ENCODE data around the gene PARP6.

PARP6 gene

GRCh38 chr15:72229947-72230196 lies 42.5 kb downstream of the PARP6 start:
- Histone ChIP-seq H3K4me1 (ENCODE audit: insufficient read depth, low read length) (peaks cover 46% of the 10 kb centered on the region), H3K9me3 (ENCODE audit: low read length) (no peaks in the 10 kb centered on the region), H3K27ac (ENCODE audit: low read depth, low read length) (peak overlapping the region; percentile 98), H3K36me3 (ENCODE audit: insufficient read depth, low read length) (no peaks in the 10 kb centered on the region), H3K4me3 (ENCODE audit: low read depth in 1 of 2, low read length in 2 of 2) (peak overlapping the region; percentile 86 to 91), H3K27me3 (ENCODE audit: control insufficient read depth in 1 of 2, insufficient read depth in 2 of 2, low read length in 2 of 2) (no peaks in the 10 kb centered on the region), H3K9ac (ENCODE audit: low read length) (peak overlapping the region; percentile 81)

GRCh38 chr15:72229076-72229946 lies 43.0 kb downstream of the PARP6 start:
- peak overlapping the region; percentile 81 for H3K9ac ChIP-seq (ENCODE audit: low read length)
- H3K27ac ChIP-seq (ENCODE audit: low read depth, low read length) = peak overlapping the region; percentile 98
- no peaks in the 10 kb centered on the region for H3K36me3 ChIP-seq (ENCODE audit: insufficient read depth, low read length)
- H3K9me3 ChIP-seq (ENCODE audit: low read length) = no peaks in the 10 kb centered on the region
- H3K4me3 ChIP-seq (ENCODE audit: low read depth in 1 of 2, low read length in 2 of 2) = peak overlapping the region; percentile 86 to 91
- no peaks in the 10 kb centered on the region for H3K27me3 ChIP-seq (ENCODE audit: control insufficient read depth in 1 of 2, insufficient read depth in 2 of 2, low read length in 2 of 2)
- peaks cover 46% of the 10 kb centered on the region for H3K4me1 ChIP-seq (ENCODE audit: insufficient read depth, low read length)

GRCh38 chr15:72227720-72228119 lies 44.6 kb downstream of the PARP6 start:
- Histone ChIP-seq H3K4me3 (ENCODE audit: low read depth in 1 of 2, low read length in 2 of 2) (no peak overlapping the region), H3K36me3 (ENCODE audit: insufficient read depth, low read length) (no peaks in the 10 kb centered on the region), H3K4me1 (ENCODE audit: insufficient read depth, low read length) (peaks cover 47% of the 10 kb centered on the region), H3K9me3 (ENCODE audit: low read length) (no peaks in the 10 kb centered on the region), H3K27me3 (ENCODE audit: control insufficient read depth in 1 of 2, insufficient read depth in 2 of 2, low read length in 2 of 2) (no peaks in the 10 kb centered on the region), H3K27ac (ENCODE audit: low read depth, low read length) (no peak overlapping the region), H3K9ac (ENCODE audit: low read length) (no peak overlapping the region)

GRCh38 chr15:72227192-72227586 lies 45.2 kb downstream of the PARP6 start:
- Histone ChIP-seq H3K4me3 (ENCODE audit: low read depth in 1 of 2, low read length in 2 of 2) (no peak overlapping the region), H3K4me1 (ENCODE audit: insufficient read depth, low read length) (peaks cover 50% of the 10 kb centered on the region), H3K9ac (ENCODE audit: low read length) (no peak overlapping the region), H3K27me3 (ENCODE audit: control insufficient read depth in 1 of 2, insufficient read depth in 2 of 2, low read length in 2 of 2) (no peaks in the 10 kb centered on the region), H3K9me3 (ENCODE audit: low read length) (no peaks in the 10 kb centered on the region), H3K36me3 (ENCODE audit: insufficient read depth, low read length) (no peaks in the 10 kb centered on the region), H3K27ac (ENCODE audit: low read depth, low read length) (peak overlapping the region; percentile 55)

- Histone ChIP-seq H3K27me3 (ENCODE audit: control insufficient read depth in 1 of 2, insufficient read depth in 2 of 2, low read length in 2 of 2) (no peaks in the 10 kb centered on the region), H3K9me3 (ENCODE audit: low read length) (no peaks in the 10 kb centered on the region), H3K9ac (ENCODE audit: low read length) (no peak overlapping the region), H3K36me3 (ENCODE audit: insufficient read depth, low read length) (peaks cover 8% of the 10 kb centered on the region), H3K27ac (ENCODE audit: low read depth, low read length) (no peak overlapping the region), H3K4me1 (ENCODE audit: insufficient read depth, low read length) (peaks cover 34% of the 10 kb centered on the region), H3K4me3 (ENCODE audit: low read depth in 1 of 2, low read length in 2 of 2) (no peak overlapping the region)
Observed at GRCh38 chr15:72223278-72223677, 49.1 kb downstream of the PARP6 start.

- Histone ChIP-seq H3K36me3 (ENCODE audit: insufficient read depth, low read length) (peaks cover 13% of the 10 kb centered on the region), H3K4me3 (ENCODE audit: low read depth in 1 of 2, low read length in 2 of 2) (no peak overlapping the region), H3K27me3 (ENCODE audit: control insufficient read depth in 1 of 2, insufficient read depth in 2 of 2, low read length in 2 of 2) (no peaks in the 10 kb centered on the region), H3K9me3 (ENCODE audit: low read length) (no peaks in the 10 kb centered on the region), H3K27ac (ENCODE audit: low read depth, low read length) (peak overlapping the region; percentile 32), H3K9ac (ENCODE audit: low read length) (no peak overlapping the region), H3K4me1 (ENCODE audit: insufficient read depth, low read length) (peaks cover 27% of the 10 kb centered on the region)
Observed at GRCh38 chr15:72222393-72222792, 50.0 kb downstream of the PARP6 start.

GRCh38 chr15:72220687-72221086 lies 51.7 kb downstream of the PARP6 start:
- Histone ChIP-seq H3K27me3 (ENCODE audit: control insufficient read depth in 1 of 2, insufficient read depth in 2 of 2, low read length in 2 of 2) (no peaks in the 10 kb centered on the region), H3K9me3 (ENCODE audit: low read length) (no peaks in the 10 kb centered on the region), H3K36me3 (ENCODE audit: insufficient read depth, low read length) (peaks cover 30% of the 10 kb centered on the region), H3K9ac (ENCODE audit: low read length) (no peak overlapping the region), H3K4me1 (ENCODE audit: insufficient read depth, low read length) (peaks cover 12% of the 10 kb centered on the region), H3K4me3 (ENCODE audit: low read depth in 1 of 2, low read length in 2 of 2) (no peak overlapping the region), H3K27ac (ENCODE audit: low read depth, low read length) (no peak overlapping the region)

- Histone ChIP-seq H3K4me1 (ENCODE audit: insufficient read depth, low read length) (peaks cover 3% of the 10 kb centered on the region), H3K4me3 (ENCODE audit: low read depth in 1 of 2, low read length in 2 of 2) (no peak overlapping the region), H3K27ac (ENCODE audit: low read depth, low read length) (no peak overlapping the region), H3K36me3 (ENCODE audit: insufficient read depth, low read length) (peaks cover 44% of the 10 kb centered on the region), H3K9ac (ENCODE audit: low read length) (no peak overlapping the region), H3K27me3 (ENCODE audit: control insufficient read depth in 1 of 2, insufficient read depth in 2 of 2, low read length in 2 of 2) (no peaks in the 10 kb centered on the region), H3K9me3 (ENCODE audit: low read length) (no peaks in the 10 kb centered on the region)
Observed at GRCh38 chr15:72217216-72217615, 55.1 kb downstream of the PARP6 start.

GRCh38 chr15:72216079-72216478 lies 56.3 kb downstream of the PARP6 start:
- H3K27ac ChIP-seq (ENCODE audit: low read depth, low read length) = no peak overlapping the region
- no peaks in the 10 kb centered on the region for H3K9me3 ChIP-seq (ENCODE audit: low read length)
- H3K27me3 ChIP-seq (ENCODE audit: control insufficient read depth in 1 of 2, insufficient read depth in 2 of 2, low read length in 2 of 2) = no peaks in the 10 kb centered on the region
- H3K36me3 ChIP-seq (ENCODE audit: insufficient read depth, low read length) = peaks cover 44% of the 10 kb centered on the region
- no peaks in the 10 kb centered on the region for H3K4me1 ChIP-seq (ENCODE audit: insufficient read depth, low read length)
- no peak overlapping the region for H3K9ac ChIP-seq (ENCODE audit: low read length)
- no peak overlapping the region for H3K4me3 ChIP-seq (ENCODE audit: low read depth in 1 of 2, low read length in 2 of 2)

- Histone ChIP-seq H3K36me3 (ENCODE audit: insufficient read depth, low read length) (peaks cover 75% of the 10 kb centered on the region), H3K9ac (ENCODE audit: low read length) (no peak overlapping the region), H3K4me3 (ENCODE audit: low read depth in 1 of 2, low read length in 2 of 2) (no peak overlapping the region), H3K27me3 (ENCODE audit: control insufficient read depth in 1 of 2, insufficient read depth in 2 of 2, low read length in 2 of 2) (no peaks in the 10 kb centered on the region), H3K4me1 (ENCODE audit: insufficient read depth, low read length) (peaks cover 17% of the 10 kb centered on the region), H3K9me3 (ENCODE audit: low read length) (no peaks in the 10 kb centered on the region), H3K27ac (ENCODE audit: low read depth, low read length) (no peak overlapping the region)
Observed at GRCh38 chr15:72207558-72208085, 64.7 kb downstream of the PARP6 start.

GRCh38 chr15:72206677-72207000 lies 65.7 kb downstream of the PARP6 start:
- H3K27ac ChIP-seq (ENCODE audit: low read depth, low read length) = no peak overlapping the region
- no peak overlapping the region for H3K4me3 ChIP-seq (ENCODE audit: low read depth in 1 of 2, low read length in 2 of 2)
- H3K4me1 ChIP-seq (ENCODE audit: insufficient read depth, low read length) = peaks cover 18% of the 10 kb centered on the region
- H3K36me3 ChIP-seq (ENCODE audit: insufficient read depth, low read length) = peaks cover 85% of the 10 kb centered on the region
- no peaks in the 10 kb centered on the region for H3K9me3 ChIP-seq (ENCODE audit: low read length)
- H3K27me3 ChIP-seq (ENCODE audit: control insufficient read depth in 1 of 2, insufficient read depth in 2 of 2, low read length in 2 of 2) = no peaks in the 10 kb centered on the region
- no peak overlapping the region for H3K9ac ChIP-seq (ENCODE audit: low read length)
